ENCODE data around the gene KIAA1958. TPM values are rescaled to one million over a fixed set of nuclear protein-coding genes. Genes with fewer than 3 reads are reported as not detected.

Gene KIAA1958
- total RNA-seq, 2 experiments from 2014 or later: 5.6 to 6.8 TPM

DNA sequence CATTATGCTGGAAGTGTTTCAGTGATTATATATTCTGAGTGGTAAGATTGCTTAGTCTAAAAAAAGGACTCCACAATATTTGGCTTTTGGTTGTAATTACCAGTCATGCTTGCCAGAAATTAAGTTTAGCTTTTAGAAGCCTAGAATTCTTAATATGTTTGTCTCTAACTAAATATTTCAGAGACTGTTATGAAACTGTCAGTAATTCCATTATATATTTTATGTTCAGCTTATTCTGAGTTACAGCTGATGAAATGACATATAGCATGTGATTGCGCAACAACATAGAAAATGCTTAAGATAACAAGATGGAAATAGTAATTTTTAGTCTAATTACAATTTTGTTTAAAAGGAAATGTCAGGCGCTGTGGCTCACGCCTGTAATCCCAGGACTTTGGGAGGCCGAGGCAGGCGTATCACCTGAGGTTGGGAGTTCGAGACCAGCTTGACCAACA is 44.2 kb downstream of the KIAA1958 start:
- H3K27ac Mint-ChIP-seq: no peak overlapping the region
- H3K4me1 ChIP-seq (ENCODE audit: insufficient read depth, low read length): no peaks in the 10 kb centered on the region
- H3K27me3 Mint-ChIP-seq: no peaks in the 10 kb centered on the region
- no peak for ATAC-seq (ENCODE audit: poor library complexity)
- intact Hi-C loops (cut with DNase I, micrococcal nuclease): no loop called here
- no peaks in the 10 kb centered on the region for H3K36me3 Mint-ChIP-seq (ENCODE audit: low read depth)
- no peaks in the 10 kb centered on the region for H3K36me3 ChIP-seq (ENCODE audit: insufficient read depth, low read length)
- CTCF ChIA-PET: interaction anchor here (0.6 kb wide), 1 partner anchor 11 kb away, joined by 3 read pairs; no protein-coding TSS in a partner anchor
- no peak for DNase-seq
- H3K9me3 Mint-ChIP-seq: peaks cover 3% of the 10 kb centered on the region
- no peak for TF ChIP-seq CTCF (IDR thresholded peaks at IDR 0.05)
- POLR2A ChIA-PET: no interaction called here
- H3K9me3 ChIP-seq (ENCODE audit: control insufficient read depth in 1 of 2, insufficient read depth in 1 of 2, low read length in 2 of 2): no peaks in the 10 kb centered on the region
- no peak overlapping the region for H3K4me3 Mint-ChIP-seq
- H3K27me3 ChIP-seq (ENCODE audit: control insufficient read depth in 1 of 2, insufficient read depth in 2 of 2, low read length in 2 of 2): no peaks in the 10 kb centered on the region
- H3K27ac ChIP-seq (ENCODE audit: low read depth in 1 of 2, low read length in 2 of 2): no peak overlapping the region
- H3K4me3 ChIP-seq (ENCODE audit: low read length): no peak overlapping the region
- H3K4me1 Mint-ChIP-seq (ENCODE audit: low read depth): peaks cover 15% of the 10 kb centered on the region

DNA sequence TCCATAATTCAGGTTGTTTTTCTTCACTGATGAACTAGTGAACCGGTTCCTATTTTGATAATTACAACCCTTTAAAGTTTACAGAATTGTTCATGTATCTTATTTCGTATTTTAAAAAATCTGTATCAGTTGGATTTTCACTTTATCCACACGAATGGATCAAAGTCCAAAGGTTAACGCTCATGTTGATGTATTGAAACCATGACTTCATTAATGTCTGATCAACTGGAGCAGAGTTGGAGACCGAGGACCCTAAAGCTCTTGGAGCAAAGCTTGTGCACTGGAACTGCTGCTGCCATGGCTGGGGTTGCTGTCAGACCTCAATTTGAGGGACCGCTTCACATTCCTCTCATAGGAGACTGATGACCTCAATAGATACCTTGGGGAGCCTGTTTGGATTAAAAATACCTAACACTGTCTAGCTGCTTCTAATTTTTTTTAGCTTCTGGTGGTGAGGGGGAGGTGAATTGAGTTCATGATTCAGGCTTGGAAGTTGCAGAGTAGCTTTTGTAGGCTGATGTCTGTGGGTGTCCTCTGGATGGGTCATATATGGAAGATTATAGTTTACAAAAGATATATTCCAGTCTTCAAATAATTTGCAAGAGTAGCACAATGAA is 45.1 kb downstream of the KIAA1958 start:
- intact Hi-C loops (cut with DNase I, micrococcal nuclease): no loop called here
- no peaks in the 10 kb centered on the region for H3K36me3 ChIP-seq (ENCODE audit: insufficient read depth, low read length)
- ChIA-PET CTCF (no interaction called here), POLR2A (no interaction called here)
- no peak overlapping the region for H3K27ac Mint-ChIP-seq
- H3K27ac ChIP-seq (ENCODE audit: low read depth in 1 of 2, low read length in 2 of 2): no peak overlapping the region
- TF ChIP-seq CTCF (IDR thresholded peaks at IDR 0.05): no peak
- no peaks in the 10 kb centered on the region for H3K27me3 Mint-ChIP-seq
- peaks cover 17% of the 10 kb centered on the region for H3K4me1 Mint-ChIP-seq (ENCODE audit: low read depth)
- H3K9me3 Mint-ChIP-seq: peaks cover 3% of the 10 kb centered on the region
- no peak overlapping the region for H3K4me3 Mint-ChIP-seq
- H3K9me3 ChIP-seq (ENCODE audit: control insufficient read depth in 1 of 2, insufficient read depth in 1 of 2, low read length in 2 of 2): no peaks in the 10 kb centered on the region
- H3K27me3 ChIP-seq (ENCODE audit: control insufficient read depth in 1 of 2, insufficient read depth in 2 of 2, low read length in 2 of 2): no peaks in the 10 kb centered on the region
- ATAC-seq (ENCODE audit: poor library complexity) (no peak), DNase-seq (no peak)
- H3K36me3 Mint-ChIP-seq (ENCODE audit: low read depth): no peaks in the 10 kb centered on the region
- no peak overlapping the region for H3K4me3 ChIP-seq (ENCODE audit: low read length)
- H3K4me1 ChIP-seq (ENCODE audit: insufficient read depth, low read length): no peaks in the 10 kb centered on the region

GRCh38 chr9:112532427-112532826 is 45.8 kb downstream of the KIAA1958 start:
- no peak overlapping the region for H3K27ac ChIP-seq (ENCODE audit: low read depth in 1 of 2, low read length in 2 of 2)
- no peaks in the 10 kb centered on the region for H3K36me3 ChIP-seq (ENCODE audit: insufficient read depth, low read length)
- Mint-ChIP-seq H3K9me3 (peaks cover 3% of the 10 kb centered on the region), H3K4me3 (no peak overlapping the region), H3K27me3 (no peaks in the 10 kb centered on the region), H3K27ac (no peak overlapping the region), H3K36me3 (ENCODE audit: low read depth) (no peaks in the 10 kb centered on the region), H3K4me1 (ENCODE audit: low read depth) (peaks cover 17% of the 10 kb centered on the region)
- ATAC-seq (ENCODE audit: poor library complexity): no peak
- H3K4me1 ChIP-seq (ENCODE audit: insufficient read depth, low read length): no peaks in the 10 kb centered on the region
- ChIA-PET POLR2A (no interaction called here), CTCF (no interaction called here)
- intact Hi-C loops (cut with DNase I, micrococcal nuclease): no loop called here
- no peak overlapping the region for H3K4me3 ChIP-seq (ENCODE audit: low read length)
- no peak for TF ChIP-seq CTCF (IDR thresholded peaks at IDR 0.05)
- H3K9me3 ChIP-seq (ENCODE audit: control insufficient read depth in 1 of 2, insufficient read depth in 1 of 2, low read length in 2 of 2): no peaks in the 10 kb centered on the region
- no peaks in the 10 kb centered on the region for H3K27me3 ChIP-seq (ENCODE audit: control insufficient read depth in 1 of 2, insufficient read depth in 2 of 2, low read length in 2 of 2)
- DNase-seq: no peak

All from CD4-positive, alpha-beta T cell (primary cell).